Measurements from ENCODE around the gene STUB1.
A peak's percentile ranks its signal among the peaks of the same experiment; 100 is the strongest.
"Not testable (repeated sequence)": the region's sequence is repeated elsewhere in the genome, so short reads cannot be mapped to it uniquely, and the experiment has no call there.

The STUB1 gene

DNA sequence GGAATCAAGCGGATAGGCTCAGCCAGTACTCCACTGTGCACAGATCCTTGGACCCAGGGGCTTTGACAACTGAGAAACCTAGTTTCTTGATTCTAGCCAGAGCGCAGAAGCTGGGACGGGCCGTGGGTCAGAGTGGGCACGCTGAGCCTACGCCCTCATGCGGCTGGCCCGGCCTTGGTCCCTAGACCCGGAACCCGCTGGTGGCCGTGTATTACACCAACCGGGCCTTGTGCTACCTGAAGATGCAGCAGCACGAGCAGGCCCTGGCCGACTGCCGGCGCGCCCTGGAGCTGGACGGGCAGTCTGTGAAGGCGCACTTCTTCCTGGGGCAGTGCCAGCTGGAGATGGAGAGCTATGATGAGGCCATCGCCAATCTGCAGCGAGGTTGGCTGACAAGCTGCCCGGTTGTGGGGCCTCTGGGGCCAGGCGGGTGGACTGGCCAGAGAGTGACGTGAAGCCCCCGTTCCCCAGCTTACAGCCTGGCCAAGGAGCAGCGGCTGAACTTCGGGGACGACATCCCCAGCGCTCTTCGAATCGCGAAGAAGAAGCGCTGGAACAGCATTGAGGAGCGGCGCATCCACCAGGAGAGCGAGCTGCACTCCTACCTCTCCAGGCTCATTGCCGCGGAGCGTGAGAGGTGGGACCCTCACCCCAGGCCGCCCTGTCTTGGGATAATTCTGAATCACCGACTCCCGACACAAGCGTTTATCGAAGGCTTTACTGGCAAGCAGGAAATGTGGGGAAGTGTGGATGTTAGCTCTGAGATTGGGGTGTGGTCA lies 946 bp downstream of the STUB1 start:
- no peak for DNase-seq

DNA sequence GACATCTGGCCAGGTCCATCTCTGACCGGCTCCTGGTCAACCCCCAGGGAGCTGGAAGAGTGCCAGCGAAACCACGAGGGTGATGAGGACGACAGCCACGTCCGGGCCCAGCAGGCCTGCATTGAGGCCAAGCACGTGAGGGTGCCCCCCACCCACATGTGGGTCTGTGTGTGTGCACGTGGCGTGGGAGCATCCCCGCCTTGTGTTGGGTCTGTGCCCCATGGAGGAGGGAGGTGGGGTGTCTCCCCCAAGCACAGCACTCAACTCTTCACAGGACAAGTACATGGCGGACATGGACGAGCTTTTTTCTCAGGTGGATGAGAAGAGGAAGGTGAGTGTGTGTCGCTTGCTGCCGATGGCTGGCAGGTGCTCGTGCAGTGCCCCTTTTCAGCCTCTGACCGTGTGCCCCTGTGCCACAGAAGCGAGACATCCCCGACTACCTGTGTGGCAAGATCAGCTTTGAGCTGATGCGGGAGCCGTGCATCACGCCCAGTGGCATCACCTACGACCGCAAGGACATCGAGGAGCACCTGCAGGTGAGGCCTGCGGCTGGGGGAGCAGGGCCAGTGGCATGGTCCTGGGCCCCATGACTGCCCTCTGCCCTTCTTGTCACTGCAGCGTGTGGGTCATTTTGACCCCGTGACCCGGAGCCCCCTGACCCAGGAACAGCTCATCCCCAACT lies 1.7 kb downstream of the STUB1 start:
- DNase-seq, result no peak

DNA sequence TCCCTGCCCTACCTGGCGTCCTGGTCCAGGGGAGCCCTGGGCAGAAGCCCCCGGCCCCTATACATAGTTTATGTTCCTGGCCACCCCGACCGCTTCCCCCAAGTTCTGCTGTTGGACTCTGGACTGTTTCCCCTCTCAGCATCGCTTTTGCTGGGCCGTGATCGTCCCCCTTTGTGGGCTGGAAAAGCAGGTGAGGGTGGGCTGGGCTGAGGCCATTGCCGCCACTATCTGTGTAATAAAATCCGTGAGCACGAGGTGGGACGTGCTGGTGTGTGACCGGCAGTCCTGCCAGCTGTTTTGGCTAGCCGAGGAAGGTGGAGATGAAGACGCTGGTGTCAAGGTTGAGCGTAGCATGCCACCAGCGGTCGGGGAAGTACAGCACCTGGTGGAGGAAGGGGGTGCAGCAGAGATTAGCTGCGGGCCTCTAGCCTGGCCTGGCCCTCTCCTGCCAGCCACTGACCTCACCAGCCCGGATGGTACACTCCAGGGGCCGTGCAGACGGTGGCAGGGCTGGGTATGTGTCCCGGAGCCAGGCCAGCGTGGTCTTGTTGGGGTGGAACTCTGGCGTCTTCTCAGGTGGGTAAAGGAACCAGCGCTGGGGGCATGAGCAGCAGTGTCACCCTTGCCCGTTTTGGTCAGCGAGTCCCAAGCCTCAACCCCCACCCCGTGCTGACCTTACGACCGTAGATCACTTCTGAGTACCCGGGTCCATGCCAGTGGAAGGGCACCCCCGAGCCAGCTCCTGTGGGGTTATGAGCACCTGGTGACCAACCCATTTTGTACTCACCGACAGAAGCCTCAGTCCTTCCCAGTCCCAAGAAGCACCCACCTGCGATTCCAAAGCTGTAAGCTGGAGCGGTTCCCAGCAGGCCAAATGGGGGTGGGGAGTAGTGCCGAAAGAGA lies 2.5 kb downstream of the STUB1 start:
- no peak for DNase-seq

DNA sequence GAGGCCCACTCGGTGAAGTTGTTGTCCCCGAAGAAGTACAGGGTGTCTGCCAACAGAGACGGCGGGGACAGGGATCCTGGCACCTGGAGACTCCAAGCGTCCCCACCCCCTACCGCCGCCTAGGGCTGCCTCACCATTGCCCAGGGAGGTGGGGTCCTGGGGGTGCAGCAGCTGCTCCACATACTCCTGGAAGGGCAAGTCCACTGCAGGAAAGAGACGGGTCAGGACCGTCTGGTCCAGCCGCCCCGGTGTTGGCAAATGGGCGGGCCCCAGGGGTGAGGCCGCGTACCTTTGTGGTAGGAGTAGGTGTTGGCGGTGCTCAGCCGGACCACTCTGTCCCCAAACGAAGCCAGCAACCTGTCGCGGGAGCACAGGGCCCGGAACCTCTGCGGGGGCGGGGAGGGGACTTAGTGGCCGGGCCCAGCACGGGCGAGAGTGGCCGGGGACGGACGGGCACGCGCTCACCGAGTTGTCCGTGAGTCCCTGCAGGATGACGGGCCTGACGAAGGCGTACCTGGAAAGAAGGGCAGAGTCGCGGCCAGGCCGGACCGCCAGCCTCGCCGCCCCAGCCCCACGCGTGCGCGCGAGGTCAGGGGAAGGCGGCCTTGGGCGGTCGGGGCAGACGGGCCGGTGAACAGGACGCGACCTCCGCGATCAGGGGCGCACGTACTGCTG lies 3.3 kb downstream of the STUB1 start:
- DNase-seq, result no peak

DNA sequence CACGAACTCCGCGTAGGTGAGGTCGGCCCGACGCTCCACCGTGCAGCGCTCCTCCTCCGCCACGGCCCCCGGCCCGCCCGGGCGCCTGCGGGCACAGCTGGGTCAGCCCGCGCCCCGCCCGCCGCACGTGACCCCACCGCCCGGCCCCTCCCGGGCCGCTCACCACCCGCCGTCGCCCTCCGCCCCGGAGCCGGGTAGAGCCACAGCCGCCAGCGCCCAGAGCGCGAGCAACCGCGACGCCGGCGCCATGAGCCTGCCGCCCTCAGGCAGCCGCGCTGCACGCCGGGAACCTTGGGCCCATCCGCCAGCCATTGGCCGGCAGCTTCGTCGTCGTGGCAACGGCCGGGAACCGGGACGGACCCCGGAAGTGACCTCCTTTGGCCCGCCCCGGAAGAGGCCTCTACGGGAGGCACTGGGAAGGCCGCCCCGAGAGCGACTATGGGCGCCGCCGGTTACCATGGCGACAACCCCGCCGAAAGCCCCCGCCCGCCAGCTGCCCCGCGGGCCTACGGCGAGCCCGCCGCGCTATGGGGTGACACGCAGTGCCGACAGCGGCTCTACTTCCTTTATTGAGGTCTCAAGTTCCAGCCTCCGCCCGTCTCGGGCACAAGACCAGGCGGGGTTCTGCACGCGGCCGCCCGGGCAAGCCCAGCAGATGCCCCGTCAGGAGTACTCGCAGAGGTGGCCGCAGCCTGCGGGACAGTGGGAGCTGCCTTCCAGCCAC lies 4.0 kb downstream of the STUB1 start, which contains the start of gene JMJD8:
Gene JMJD8 (minus strand): TSS at position 264 of the 724 bp plus-strand sequence. CDS start 15 bp downstream, at position 249.
- DNase-seq, result peak; percentile 96

DNA sequence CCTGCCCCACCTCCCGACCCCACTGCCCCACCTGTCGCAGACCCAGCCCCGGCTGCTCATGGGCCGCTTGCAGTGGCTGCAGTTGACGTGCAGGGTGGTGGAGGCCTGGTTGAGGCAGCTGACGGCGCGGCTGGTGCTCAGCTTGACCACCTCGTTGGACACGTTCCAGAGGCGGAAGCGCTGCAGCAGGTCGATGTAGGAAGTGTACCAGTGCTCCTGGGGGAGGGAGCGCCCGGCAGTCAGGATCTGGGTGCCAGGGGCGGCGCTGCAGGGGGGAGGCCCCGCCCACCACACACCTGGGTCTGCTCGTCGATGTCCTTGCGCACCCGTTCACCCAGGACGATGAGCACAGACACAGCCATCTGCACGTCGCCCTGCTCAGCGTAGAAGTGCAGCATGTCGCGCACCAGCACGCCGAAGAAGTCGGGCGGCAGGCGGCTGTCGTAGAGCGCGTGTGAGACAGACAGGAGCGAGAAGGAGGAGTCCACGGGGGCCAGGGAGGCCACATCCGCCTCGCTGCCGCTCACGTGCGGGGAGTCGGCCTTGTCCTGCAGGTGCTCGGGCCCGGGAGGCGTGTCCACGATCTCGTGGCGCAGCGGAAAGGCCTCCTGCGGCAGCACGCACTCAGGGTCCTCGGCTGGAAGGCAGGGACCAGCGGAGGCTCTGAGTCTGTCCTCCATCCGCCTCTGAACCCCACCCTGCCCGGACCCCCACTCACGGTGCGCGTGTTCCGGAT lies 4.9 kb downstream of the STUB1 start:
- no peak for DNase-seq

DNA sequence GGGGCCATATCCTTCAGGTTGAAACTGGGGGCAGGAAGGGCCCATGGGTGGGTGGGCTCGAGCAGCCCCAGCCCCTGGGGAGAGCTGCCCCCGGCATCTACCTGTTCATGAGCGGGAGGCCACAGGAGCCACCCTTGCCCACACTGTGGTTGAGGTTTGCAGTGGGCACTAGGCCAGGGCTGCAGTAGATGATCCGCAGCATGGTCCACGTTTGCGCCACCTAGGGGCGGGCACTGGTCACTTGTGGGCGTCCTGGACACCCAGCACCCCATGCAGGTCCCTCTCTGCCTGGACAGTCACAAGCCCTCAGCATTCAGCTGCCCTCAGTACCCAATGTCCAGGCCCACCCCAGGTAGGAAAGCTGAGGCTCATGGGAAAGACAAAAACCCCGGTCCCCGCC lies 5.8 kb downstream of the STUB1 start:
- no peak for DNase-seq

DNA sequence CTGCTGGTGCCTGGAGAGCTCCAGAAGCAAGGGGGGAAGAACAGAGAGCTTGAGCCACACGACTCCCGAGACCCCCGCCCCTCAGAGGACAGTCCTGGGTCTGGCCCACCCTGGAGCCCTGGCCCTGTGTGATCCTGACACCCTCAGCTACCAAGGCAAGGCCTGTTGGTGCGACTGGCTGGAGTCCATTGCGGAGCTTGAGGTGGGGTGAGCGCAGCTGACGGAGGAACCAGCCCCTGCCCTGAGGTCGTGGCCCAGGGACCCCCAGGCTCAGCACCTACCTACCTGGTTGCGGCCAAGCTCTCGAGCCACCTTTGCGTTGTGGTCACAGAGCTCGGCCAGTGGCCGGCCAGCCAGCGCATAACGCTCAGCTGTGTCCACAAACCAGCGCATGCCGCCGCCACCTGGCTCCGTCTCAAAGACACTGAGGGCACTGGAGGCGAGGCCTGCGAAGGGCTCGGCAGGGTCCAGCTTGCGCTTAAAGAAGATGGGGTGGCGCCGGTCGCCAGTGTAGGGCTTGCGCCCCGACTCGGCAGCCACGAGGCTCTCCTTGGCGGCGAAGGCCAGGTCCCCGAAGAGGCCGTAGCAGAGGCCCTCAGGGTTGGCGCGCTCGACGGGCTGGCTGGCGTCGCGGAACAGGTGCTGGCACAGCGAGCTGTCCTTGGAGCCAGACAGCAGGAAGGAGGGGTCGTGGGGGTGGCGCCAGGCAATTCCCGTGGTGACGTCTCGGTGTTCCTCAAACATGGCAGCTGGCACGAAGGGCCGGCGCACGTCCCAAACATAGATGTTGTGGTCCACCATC lies 6.5 kb downstream of the STUB1 start:
- no peak for DNase-seq

DNA sequence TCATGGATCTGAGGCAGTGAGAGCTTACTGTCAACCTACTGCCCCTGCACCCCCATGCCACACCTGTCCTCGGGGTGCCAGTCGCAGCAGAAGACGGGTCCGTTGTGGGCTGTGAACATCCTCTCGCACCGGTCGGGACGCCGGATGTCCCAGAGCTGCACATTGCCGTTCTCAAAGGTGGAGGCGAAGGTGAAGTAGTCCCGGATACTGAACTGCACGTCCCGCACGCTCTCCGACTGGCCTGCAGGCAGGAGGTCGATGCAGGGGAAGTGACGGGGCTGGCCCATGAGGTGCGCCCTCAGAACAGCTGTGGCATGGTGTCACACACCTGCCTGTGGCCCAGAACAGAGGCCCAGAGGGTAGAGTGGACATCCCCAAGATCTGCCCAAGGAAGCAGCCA lies 7.3 kb downstream of the STUB1 start:
- DNase-seq, result no peak

DNA sequence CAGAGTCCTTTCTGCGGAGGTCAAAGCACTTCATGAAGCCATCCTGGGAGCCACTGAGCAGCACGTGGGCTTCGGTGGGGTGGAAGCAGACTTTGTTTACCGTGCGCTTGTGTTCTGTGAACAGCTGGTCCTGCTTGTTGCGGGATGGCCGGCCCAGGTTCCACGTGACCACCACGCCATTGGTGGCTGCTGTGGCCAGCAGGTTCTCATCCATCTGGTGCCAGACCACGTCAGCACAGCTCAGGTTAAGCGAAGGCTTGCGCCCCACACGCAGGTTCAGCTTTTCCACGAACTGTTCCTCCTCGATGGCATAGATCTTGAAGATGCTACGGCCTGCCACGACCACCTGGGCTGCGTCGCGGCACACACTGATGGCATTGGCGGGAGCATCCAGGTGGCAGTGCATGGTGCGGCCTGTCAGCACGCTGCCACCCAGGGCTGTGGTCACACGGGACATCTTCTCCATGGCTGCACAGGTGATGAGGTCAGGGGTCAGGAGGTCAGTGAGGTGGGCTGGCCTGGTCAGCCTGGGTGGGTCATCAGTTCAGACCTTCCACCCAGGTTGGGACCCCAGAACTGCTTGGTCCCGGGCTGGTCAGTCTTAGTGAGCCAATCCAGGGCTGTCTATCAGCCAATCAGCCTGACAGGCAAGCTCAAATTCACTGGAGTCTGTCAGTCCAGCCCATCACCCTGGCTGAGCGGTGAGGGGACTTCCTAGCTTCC lies 9.1 kb downstream of the STUB1 start:
- no peak for DNase-seq

DNA sequence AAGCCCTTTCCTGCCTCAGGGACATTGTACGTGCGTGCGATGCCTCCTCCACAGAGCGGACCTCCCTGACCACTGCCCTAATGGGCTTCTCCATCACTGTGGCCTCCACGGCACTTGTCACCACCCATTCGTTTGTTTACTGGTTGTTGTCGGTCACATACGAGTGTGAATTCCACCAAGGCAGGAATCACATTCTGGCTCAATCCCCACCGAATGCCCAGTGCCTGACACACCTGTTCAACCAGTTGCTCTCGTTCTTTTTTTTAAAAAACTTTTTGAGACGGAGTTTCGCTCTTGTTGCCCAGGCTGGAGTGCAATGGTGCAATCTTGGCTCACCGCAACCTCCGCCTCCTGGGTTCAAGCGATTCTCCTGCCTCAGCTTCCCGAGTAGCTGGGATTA lies 11.0 kb downstream of the STUB1 start:
- DNase-seq, result not testable (repeated sequence)

DNA sequence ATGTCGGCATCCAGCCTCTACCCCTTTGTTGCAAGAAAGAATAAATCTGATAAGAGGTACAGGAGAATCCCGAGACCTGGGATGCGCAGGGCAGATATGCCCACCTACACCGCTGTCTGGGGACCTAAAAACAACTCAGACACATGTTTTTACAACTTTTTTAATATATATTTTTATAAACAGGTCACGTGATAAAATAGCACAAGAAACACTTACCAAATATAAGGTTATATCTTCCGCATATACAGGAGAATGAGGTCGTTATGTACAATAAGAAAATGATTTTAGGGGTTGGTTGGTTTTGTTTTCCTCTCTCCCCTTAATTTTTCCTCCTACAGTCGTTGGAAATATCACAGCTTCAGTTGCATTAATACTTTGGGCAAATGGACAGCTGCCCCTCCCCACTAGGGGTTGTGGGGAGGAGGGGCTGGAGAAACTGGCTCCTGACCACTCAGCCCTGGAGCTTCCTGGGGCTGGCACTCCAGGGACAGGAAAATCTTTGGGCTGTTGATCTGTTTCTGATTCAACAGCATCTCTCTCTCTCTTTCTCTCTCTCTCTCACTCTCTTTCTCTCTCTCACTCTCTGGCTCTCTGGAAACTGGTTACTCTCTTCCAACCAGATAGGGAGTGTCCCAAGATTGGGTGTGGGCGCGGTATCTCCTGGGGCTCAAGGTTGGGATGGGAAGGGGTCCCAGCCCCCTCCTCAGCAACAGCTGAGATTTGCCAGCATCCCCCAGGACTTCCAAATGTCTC lies 12.3 kb downstream of the STUB1 start:
- no peak for DNase-seq

DNA sequence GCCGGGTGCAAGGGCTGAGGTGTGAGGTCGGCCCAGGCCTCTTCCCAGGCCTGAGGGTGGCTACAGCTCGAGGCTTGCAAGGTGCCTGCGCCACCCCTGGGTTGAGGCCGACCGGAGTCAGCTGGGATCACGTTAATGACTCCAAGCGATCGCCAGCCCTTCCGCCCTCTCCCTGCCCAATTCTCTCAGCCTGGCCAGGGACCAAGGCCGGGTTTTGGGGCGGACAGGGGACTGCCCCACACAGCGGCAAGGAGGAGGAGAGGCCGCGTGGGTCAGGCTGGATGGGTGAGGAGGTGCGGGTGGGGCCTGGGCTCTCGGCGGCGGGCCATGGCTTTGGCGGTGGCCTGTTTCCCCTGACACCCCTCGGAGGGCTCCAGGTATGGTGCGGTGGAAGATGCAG lies 13.2 kb downstream of the STUB1 start:
- DNase-seq, result no peak

DNA sequence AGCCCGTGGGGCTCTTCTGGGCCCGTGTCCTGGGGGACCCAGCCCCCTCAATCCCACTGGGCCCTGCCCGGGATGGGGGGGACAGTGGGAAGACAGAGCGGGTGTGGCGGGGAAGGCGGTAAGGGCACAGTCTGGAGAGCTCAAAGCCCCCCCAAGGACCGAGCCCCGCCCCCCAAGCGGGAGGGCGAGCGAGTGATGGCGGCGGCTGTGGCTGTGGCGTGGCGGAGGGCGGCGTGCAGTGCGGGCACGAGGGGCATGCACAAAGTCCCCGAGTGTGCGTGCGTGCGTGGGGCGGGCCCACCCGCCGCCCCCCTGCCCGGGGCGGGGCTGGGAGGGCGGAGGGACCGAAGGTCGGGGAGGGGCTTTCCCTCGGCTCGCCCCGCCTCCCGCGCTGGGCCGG lies 13.6 kb downstream of the STUB1 start:
- DNase-seq, result peak; percentile 45

DNA sequence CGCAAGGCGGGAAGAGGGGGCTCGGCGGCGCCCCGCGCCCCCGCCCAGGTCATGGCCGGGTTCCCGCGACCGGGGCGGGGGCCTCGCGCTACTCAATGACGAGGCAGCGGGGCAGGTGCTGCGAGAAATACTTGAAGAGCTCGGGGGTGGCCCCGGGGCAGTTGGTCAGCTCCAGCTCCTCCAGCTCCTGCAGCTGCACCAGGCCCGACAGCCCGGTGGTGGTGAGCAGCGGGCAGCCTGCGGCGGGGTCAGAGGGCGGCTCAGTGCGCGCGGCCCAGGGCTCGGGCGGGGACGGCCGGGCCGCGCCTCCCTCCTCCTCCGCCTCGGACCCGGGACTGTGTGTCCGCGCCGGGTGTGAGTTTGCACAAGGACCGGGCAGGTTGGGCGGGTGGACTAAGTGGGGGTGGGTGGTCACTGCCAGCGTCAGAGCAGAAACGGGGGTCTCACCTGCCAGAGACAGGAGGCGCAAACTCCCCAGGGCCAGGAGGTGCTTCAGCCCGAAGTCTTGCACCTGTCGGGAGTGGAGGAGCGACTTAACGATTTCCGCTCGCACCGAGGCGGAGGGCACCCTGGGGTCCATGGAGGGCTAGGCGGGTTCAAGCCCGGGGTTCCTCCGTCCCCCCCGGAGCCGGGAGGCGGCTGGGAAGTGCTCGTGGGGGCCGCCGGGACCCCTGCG lies 14.1 kb downstream of the STUB1 start:
- DNase-seq, result no peak

DNA sequence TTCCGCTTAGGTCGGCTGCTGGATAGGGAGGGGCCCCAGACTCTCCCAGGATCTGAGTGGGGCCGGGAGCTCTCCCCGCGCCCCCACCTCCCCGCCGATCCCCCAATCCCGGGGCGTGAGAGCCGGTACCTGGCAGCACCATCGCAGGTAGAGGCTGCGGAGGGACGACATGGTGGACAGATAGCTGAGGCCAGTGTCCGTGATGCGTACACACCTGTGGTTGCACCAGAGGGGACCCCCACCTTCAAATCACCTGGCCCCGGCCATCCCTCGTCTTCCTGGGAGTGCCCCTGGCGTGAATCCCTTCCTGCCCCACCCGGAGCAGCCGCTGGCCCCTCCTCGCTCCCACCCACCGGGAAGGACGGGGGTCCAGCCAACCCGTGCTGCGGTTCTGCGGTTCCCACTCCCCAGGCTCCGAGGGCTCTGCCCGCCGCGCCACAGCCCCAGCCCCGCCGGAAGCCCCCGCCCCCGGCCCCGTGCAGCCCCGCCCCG lies 14.7 kb downstream of the STUB1 start:
- DNase-seq, result no peak

DNA sequence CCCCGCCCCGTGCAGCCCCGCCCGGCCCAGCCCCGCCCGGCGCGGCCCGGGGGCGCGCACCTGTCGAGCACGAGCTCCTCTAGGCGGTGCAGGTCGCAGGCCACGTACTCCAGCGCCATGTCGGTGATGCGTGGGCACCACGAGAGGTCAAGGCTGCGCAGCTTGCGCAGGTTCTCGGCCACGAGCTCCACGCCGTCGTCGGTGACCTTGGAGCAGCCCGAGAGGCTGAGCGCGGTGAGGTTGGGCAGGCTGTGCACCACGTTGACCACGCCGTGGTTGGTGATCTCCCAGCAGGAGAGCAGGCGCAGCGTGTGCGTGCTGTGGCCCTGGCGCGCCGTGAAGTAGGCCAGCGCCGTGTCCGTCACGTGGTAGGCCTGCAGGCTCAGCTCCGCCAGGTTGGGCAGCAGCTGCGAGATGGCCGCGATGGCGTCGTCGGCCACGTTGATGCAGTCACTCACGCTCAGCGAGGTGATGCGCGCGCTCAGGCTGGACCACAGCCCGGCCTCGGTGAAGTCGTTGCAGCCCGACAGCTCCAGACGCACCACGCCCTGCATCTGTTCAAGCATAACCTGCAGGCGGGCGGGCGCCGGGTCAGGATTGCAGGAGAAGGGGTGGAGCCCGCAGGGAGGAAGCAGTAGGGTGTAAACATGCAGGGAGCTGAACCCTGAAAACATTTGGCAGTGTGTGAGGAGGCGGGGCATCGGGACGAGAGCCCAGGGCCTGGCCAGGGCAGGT lies 15.3 kb downstream of the STUB1 start:
- DNase-seq, result peak; percentile 52
